Measurements from ENCODE around the gene COG5. TPM values are rescaled to one million over a fixed set of nuclear protein-coding genes. Genes with fewer than 3 reads are reported as not detected.
"Not testable (repeated sequence)": the region's sequence is repeated elsewhere in the genome, so short reads cannot be mapped to it uniquely, and the experiment has no call there.

Gene COG5
- total RNA-seq, 1 experiment from 2014 or later = 43.9 TPM

GRCh38 chr7:107228291-107228690 lies 335.4 kb downstream of the COG5 start:
- Mint-ChIP-seq H3K4me3 (ENCODE audit: unreplicated experiment) (no peak overlapping the region), H3K36me3 (ENCODE audit: insufficient read depth, unreplicated experiment) (no peaks in the 10 kb centered on the region), H3K9me3 (ENCODE audit: unreplicated experiment) (no peaks in the 10 kb centered on the region), H3K4me1 (ENCODE audit: low read depth, unreplicated experiment) (no peaks in the 10 kb centered on the region), H3K27ac (ENCODE audit: unreplicated experiment) (no peak overlapping the region), H3K27me3 (ENCODE audit: insufficient read depth, unreplicated experiment) (no peaks in the 10 kb centered on the region)
- H3K27me3 ChIP-seq (replicated peaks; ENCODE audit: control insufficient read depth, insufficient read depth, low read length) = no peaks in the 10 kb centered on the region
- H3K9me3 ChIP-seq = no peaks in the 10 kb centered on the region
- no peak for DNase-seq
- H3K4me3 ChIP-seq (ENCODE audit: low read depth, low read length) = no peak overlapping the region
- CTCF ChIA-PET = no interaction called here
- H3K36me3 ChIP-seq (ENCODE audit: control insufficient read depth, insufficient read depth, low read length) = no peaks in the 10 kb centered on the region
- intact Hi-C loops (cut with micrococcal nuclease; ENCODE audit: unreplicated experiment) = no loop called here
- H3K4me1 ChIP-seq = no peaks in the 10 kb centered on the region
- POLR2A ChIA-PET = no interaction called here
- TF ChIP-seq, protein P1, sequence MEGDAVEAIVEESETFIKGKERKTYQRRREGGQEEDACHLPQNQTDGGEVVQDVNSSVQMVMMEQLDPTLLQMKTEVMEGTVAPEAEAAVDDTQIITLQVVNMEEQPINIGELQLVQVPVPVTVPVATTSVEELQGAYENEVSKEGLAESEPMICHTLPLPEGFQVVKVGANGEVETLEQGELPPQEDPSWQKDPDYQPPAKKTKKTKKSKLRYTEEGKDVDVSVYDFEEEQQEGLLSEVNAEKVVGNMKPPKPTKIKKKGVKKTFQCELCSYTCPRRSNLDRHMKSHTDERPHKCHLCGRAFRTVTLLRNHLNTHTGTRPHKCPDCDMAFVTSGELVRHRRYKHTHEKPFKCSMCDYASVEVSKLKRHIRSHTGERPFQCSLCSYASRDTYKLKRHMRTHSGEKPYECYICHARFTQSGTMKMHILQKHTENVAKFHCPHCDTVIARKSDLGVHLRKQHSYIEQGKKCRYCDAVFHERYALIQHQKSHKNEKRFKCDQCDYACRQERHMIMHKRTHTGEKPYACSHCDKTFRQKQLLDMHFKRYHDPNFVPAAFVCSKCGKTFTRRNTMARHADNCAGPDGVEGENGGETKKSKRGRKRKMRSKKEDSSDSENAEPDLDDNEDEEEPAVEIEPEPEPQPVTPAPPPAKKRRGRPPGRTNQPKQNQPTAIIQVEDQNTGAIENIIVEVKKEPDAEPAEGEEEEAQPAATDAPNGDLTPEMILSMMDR (IDR thresholded peaks at IDR 0.05; ENCODE audit: insufficient read depth in 1 of 2, low read depth in 1 of 2, low read length in 1 of 2, severe bottlenecking in 1 of 2, unreplicated experiment in 1 of 2) = no peak
- BruUV-seq (replicated peaks) = no TSS peak

DNA sequence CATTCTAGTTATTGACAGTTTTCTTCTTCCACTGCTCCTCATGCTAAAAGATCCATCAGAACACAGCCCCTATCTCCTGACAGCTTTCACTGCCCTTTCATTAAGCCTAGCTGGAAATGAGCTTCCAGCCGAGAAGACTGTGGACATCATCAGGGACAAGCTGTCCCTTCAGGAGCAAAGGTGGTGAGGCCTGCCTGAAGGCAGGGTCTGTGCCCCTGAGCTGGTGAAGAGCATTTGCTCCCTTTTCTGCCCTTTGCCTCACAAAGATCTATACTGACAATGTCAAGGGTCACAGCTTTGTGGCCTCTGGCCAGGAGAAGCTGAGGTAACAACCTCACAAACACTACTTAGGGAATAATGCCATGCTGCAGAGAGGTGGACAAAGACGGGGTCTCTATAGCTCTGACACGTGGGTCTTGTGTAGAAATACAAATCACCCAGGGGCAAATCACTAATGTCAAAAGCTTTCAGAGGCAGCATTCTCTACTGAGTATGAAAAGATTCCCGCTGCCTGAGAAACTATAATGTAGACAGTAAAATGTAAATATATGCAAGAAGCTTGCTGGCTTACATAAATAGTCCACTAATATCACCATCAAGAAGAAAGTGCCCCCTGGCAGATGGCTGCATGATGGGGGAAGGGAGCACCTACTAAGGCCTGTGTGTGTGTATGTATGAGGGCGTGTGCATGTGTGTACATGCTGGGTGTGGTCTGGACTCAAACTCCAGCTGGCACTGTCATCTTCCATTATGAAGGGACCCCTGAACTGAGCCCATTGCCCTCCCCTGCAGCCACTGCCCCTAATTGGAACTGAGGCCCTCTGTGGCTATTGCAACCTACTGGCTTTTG lies 339.1 kb downstream of the COG5 start:
- POLR2A ChIA-PET = no interaction called here
- TF ChIP-seq, protein P1 (IDR thresholded peaks at IDR 0.05; ENCODE audit: insufficient read depth in 1 of 2, low read depth in 1 of 2, low read length in 1 of 2, severe bottlenecking in 1 of 2, unreplicated experiment in 1 of 2) = no peak
- CTCF ChIA-PET = no interaction called here
- no peaks in the 10 kb centered on the region for H3K4me1 Mint-ChIP-seq (ENCODE audit: low read depth, unreplicated experiment)
- H3K4me3 ChIP-seq (ENCODE audit: low read depth, low read length) = no peak overlapping the region
- H3K36me3 Mint-ChIP-seq (ENCODE audit: insufficient read depth, unreplicated experiment) = no peaks in the 10 kb centered on the region
- no peaks in the 10 kb centered on the region for H3K4me1 ChIP-seq
- no peak for DNase-seq
- no peaks in the 10 kb centered on the region for H3K9me3 ChIP-seq
- no peaks in the 10 kb centered on the region for H3K27me3 Mint-ChIP-seq (ENCODE audit: insufficient read depth, unreplicated experiment)
- BruUV-seq (replicated peaks) = no TSS peak
- H3K27ac Mint-ChIP-seq (ENCODE audit: unreplicated experiment) = no peak overlapping the region
- no peaks in the 10 kb centered on the region for H3K27me3 ChIP-seq (replicated peaks; ENCODE audit: control insufficient read depth, insufficient read depth, low read length)
- intact Hi-C loops (cut with micrococcal nuclease; ENCODE audit: unreplicated experiment) = no loop called here
- no peaks in the 10 kb centered on the region for H3K9me3 Mint-ChIP-seq (ENCODE audit: unreplicated experiment)
- H3K36me3 ChIP-seq (ENCODE audit: control insufficient read depth, insufficient read depth, low read length) = no peaks in the 10 kb centered on the region
- no peak overlapping the region for H3K4me3 Mint-ChIP-seq (ENCODE audit: unreplicated experiment)

DNA sequence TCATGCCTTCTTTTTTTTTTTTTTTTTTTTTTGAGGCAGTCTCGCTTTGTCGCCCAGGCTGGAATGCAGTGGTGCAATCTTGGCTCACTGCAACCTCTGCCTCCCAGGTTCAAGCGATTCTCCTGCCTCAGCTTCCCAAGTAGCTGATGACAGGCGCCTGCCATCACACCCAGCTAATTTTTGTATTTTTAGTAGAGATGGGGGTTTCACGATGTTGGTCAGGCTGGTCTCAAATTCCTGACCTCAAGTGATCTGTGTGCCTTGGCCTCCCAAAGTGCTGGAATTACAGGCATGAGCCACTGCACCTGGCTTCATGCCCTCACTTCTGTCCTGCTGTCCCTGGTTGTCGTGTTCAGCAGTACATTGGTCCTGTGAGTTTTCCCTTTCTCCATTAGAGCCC lies 342.9 kb downstream of the COG5 start:
- intact Hi-C loops (cut with micrococcal nuclease; ENCODE audit: unreplicated experiment); H3K4me3 ChIP-seq (ENCODE audit: low read depth, low read length); H3K27ac Mint-ChIP-seq (ENCODE audit: unreplicated experiment); BruUV-seq (replicated peaks); H3K4me1 ChIP-seq; DNase-seq; H3K36me3 ChIP-seq (ENCODE audit: control insufficient read depth, insufficient read depth, low read length); H3K4me1 Mint-ChIP-seq (ENCODE audit: low read depth, unreplicated experiment); H3K9me3 Mint-ChIP-seq (ENCODE audit: unreplicated experiment); H3K27me3 Mint-ChIP-seq (ENCODE audit: insufficient read depth, unreplicated experiment); CTCF ChIA-PET; H3K36me3 Mint-ChIP-seq (ENCODE audit: insufficient read depth, unreplicated experiment); H3K4me3 Mint-ChIP-seq (ENCODE audit: unreplicated experiment); H3K9me3 ChIP-seq; H3K27me3 ChIP-seq (replicated peaks; ENCODE audit: control insufficient read depth, insufficient read depth, low read length): not testable (repeated sequence)
- POLR2A ChIA-PET = interaction anchor here (0.9 kb wide), 1 partner anchor 52 kb away, joined by 3 read pairs; the partner anchor contains the start of gene HBP1

Measured in Caco-2 (cell line).